Neural cell (in vitro differentiated cells): ENCODE measurements around the gene TK2. TPM values are rescaled to one million over a fixed set of nuclear protein-coding genes. Genes with fewer than 3 reads are reported as not detected.

Experiments
- H2AFZ ChIP-seq: fragments of 200-600, 300-800 bp; sonication (generic), shearing (Covaris generic); 2 replicates; pipeline ENCODE4 v1.6.0; 2014; ENCODE audit warnings: low read depth, mild to moderate bottlenecking, antibody characterized with exemption, low read length, moderate library complexity
- H3F3A ChIP-seq: fragments of 200-600 bp; shearing (Covaris generic); 2 replicates; pipeline ENCODE4 v1.6.1; 2016; ENCODE audit warnings: mild to moderate bottlenecking, moderate library complexity, mixed read lengths, antibody characterized with exemption, low read length; ENCODE audit not compliant: insufficient read depth, poor library complexity, severe bottlenecking
- H3K27ac ChIP-seq: fragments of 200-600, 300-800 bp; sonication (generic), shearing (Covaris generic); 2 replicates; pipeline ENCODE4 v1.5.1; 2014; ENCODE audit warnings: mild to moderate bottlenecking, low read length, moderate library complexity
- H3K27me3 ChIP-seq: fragments of 300-800, 200-600 bp; sonication (generic), shearing (Covaris generic); 2 replicates; pipeline ENCODE4 v1.6.0; 2014; ENCODE audit warnings: mild to moderate bottlenecking, low read depth, low read length, moderate library complexity; ENCODE audit not compliant: insufficient read depth
- H3K36me3 ChIP-seq: fragments of 300-800, 200-600 bp; sonication (generic), shearing (Covaris generic); 2 replicates; pipeline ENCODE4 v1.5.1; 2014; ENCODE audit warnings: mild to moderate bottlenecking, antibody characterized with exemption, low read length, moderate library complexity; ENCODE audit not compliant: insufficient read depth
- H3K4me2 ChIP-seq: fragments of 300-800, 200-600 bp; sonication (generic), shearing (Covaris generic); 2 replicates; pipeline ENCODE4 v1.6.0; 2014; ENCODE audit warnings: mild to moderate bottlenecking, low read length
- H3K4me3 ChIP-seq: fragments of 300-800, 200-600 bp; sonication (generic), shearing (Covaris generic); 2 replicates; pipeline ENCODE4 v1.5.1; 2014; ENCODE audit warnings: mild to moderate bottlenecking, low read length, moderate library complexity
- H3K79me2 ChIP-seq: fragments of 200-600 bp; shearing (Covaris generic); replicated peaks from 2 replicates; pipeline ENCODE4 v1.6.0; 2014; ENCODE audit warnings: mild to moderate bottlenecking, low read length, moderate library complexity; ENCODE audit not compliant: insufficient read depth
- H3K9ac ChIP-seq: fragments of 300-800, 200-600 bp; sonication (generic), shearing (Covaris generic); 2 replicates; pipeline ENCODE4 v1.6.1; 2016; ENCODE audit warnings: mild to moderate bottlenecking, low read length, mixed read lengths
- H3K9me2 ChIP-seq: fragments of 200-600 bp; shearing (Covaris generic); 2 replicates; pipeline ENCODE4 v1.6.1; 2016; ENCODE audit warnings: mild to moderate bottlenecking, low read length, mixed read lengths; ENCODE audit not compliant: insufficient read depth
- H3K9me3 ChIP-seq: fragments of 200-600, 300-800 bp; sonication (generic), shearing (Covaris generic); 2 replicates; pipeline ENCODE4 v1.6.1; 2016; ENCODE audit warnings: mild to moderate bottlenecking, mixed run types, low read length, moderate library complexity, mixed read lengths
- H4K20me1 ChIP-seq: fragments of 200-600 bp; shearing (Covaris generic); 2 replicates; pipeline ENCODE4 v1.6.1; 2016; ENCODE audit warnings: mild to moderate bottlenecking, mixed run types; ENCODE audit not compliant: insufficient read depth
- CTCF ChIP-seq: fragments of 450-650 bp; IDR thresholded peaks from 2 replicates; pipeline ENCODE4 v1.5.1; 2014; ENCODE audit warnings: antibody characterized with exemption, mild to moderate bottlenecking, moderate library complexity; ENCODE audit not compliant: poor library complexity, severe bottlenecking
- EP300 ChIP-seq: fragments of 450-650 bp; conservative IDR thresholded peaks from 2 replicates; pipeline ENCODE4 v1.6.1; 2014; ENCODE audit warnings: antibody characterized with exemption, mild to moderate bottlenecking, moderate library complexity; ENCODE audit not compliant: poor library complexity, severe bottlenecking
- EZH2 ChIP-seq: fragments of 200-600, 300-800 bp; shearing (Covaris generic), sonication (generic); IDR thresholded peaks from 2 replicates; pipeline ENCODE4 v1.6.1; 2014; ENCODE audit warnings: antibody characterized with exemption, low read length, borderline replicate concordance, mild to moderate bottlenecking; ENCODE audit not compliant: insufficient read depth, poor library complexity, severe bottlenecking
- MXI1 ChIP-seq: fragments of 450-650 bp; conservative IDR thresholded peaks from 2 replicates; pipeline ENCODE4 v1.6.1; 2014; ENCODE audit warnings: antibody characterized with exemption, mild to moderate bottlenecking; ENCODE audit not compliant: poor library complexity, severe bottlenecking
- POLR2AphosphoS5 ChIP-seq: IDR thresholded peaks from 2 replicates; pipeline ENCODE4 v1.6.1; 2012
- RAD21 ChIP-seq: fragments of 450-650 bp; conservative IDR thresholded peaks from 2 replicates; pipeline ENCODE4 v1.6.1; 2014; ENCODE audit warnings: antibody characterized with exemption, mild to moderate bottlenecking, moderate library complexity
- SMC3 ChIP-seq: fragments of 450-650 bp; conservative IDR thresholded peaks from 2 replicates; pipeline ENCODE4 v1.6.1; 2014; ENCODE audit warnings: antibody characterized with exemption, mild to moderate bottlenecking, moderate library complexity; ENCODE audit not compliant: poor library complexity
- TAF1 ChIP-seq: IDR thresholded peaks from 2 replicates; pipeline ENCODE4 v1.6.1; 2012; ENCODE audit warnings: low read depth
- polyA plus RNA-seq: library from polyadenylated mRNA; depleted of rRNA; stranded (reverse); fragments of >200 nt; gene quantifications from 2 replicates; pipeline ENCODE4 v1.2.3, GENCODE V29; 2014
- TF ChIP-seq, protein P1 (sequence below): IDR thresholded peaks from 2 replicates; pipeline ENCODE4 v1.6.1; 2012; ENCODE audit warnings: borderline replicate concordance

Gene TK2
- polyA plus RNA-seq, 1 donor from 2014 or later = 15.9 TPM

- Histone ChIP-seq H3K79me2 (no peaks in the 10 kb centered on the region), H3K27ac (no peak overlapping the region), H3K9me3 (no peaks in the 10 kb centered on the region), H4K20me1 (no peaks in the 10 kb centered on the region), H3K9ac (no peak overlapping the region), H3F3A (no peaks in the 10 kb centered on the region), H3K27me3 (no peaks in the 10 kb centered on the region), H3K9me2 (no peaks in the 10 kb centered on the region), H3K4me3 (no peak overlapping the region), H2AFZ (no peak overlapping the region), H3K36me3 (no peaks in the 10 kb centered on the region), H3K4me2 (no peak overlapping the region)
- TF ChIP-seq EP300 (no peak), MXI1 (no peak), EZH2 (no peak), TAF1 (no peak), CTCF (no peak), POLR2AphosphoS5 (no peak), SMC3 (no peak), RAD21 (no peak)
- TF ChIP-seq, protein P1, sequence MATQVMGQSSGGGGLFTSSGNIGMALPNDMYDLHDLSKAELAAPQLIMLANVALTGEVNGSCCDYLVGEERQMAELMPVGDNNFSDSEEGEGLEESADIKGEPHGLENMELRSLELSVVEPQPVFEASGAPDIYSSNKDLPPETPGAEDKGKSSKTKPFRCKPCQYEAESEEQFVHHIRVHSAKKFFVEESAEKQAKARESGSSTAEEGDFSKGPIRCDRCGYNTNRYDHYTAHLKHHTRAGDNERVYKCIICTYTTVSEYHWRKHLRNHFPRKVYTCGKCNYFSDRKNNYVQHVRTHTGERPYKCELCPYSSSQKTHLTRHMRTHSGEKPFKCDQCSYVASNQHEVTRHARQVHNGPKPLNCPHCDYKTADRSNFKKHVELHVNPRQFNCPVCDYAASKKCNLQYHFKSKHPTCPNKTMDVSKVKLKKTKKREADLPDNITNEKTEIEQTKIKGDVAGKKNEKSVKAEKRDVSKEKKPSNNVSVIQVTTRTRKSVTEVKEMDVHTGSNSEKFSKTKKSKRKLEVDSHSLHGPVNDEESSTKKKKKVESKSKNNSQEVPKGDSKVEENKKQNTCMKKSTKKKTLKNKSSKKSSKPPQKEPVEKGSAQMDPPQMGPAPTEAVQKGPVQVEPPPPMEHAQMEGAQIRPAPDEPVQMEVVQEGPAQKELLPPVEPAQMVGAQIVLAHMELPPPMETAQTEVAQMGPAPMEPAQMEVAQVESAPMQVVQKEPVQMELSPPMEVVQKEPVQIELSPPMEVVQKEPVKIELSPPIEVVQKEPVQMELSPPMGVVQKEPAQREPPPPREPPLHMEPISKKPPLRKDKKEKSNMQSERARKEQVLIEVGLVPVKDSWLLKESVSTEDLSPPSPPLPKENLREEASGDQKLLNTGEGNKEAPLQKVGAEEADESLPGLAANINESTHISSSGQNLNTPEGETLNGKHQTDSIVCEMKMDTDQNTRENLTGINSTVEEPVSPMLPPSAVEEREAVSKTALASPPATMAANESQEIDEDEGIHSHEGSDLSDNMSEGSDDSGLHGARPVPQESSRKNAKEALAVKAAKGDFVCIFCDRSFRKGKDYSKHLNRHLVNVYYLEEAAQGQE = no peak
Measured at GRCh38 chr16:66487580-66488275, 62.2 kb downstream of the TK2 start.

GRCh38 chr16:66486773-66487579 is 62.9 kb downstream of the TK2 start:
- Histone ChIP-seq H4K20me1 (no peaks in the 10 kb centered on the region), H3K79me2 (no peaks in the 10 kb centered on the region), H3K9ac (no peak overlapping the region), H3K27ac (no peak overlapping the region), H3K9me2 (no peaks in the 10 kb centered on the region), H2AFZ (no peak overlapping the region), H3K27me3 (no peaks in the 10 kb centered on the region), H3F3A (no peaks in the 10 kb centered on the region), H3K9me3 (no peaks in the 10 kb centered on the region), H3K36me3 (no peaks in the 10 kb centered on the region), H3K4me3 (no peak overlapping the region), H3K4me2 (no peak overlapping the region)
- TF ChIP-seq MXI1 (no peak), EP300 (no peak), SMC3 (no peak), CTCF (no peak), TAF1 (no peak), POLR2AphosphoS5 (no peak), RAD21 (no peak), EZH2 (no peak)
- TF ChIP-seq, protein P1 = no peak
